ENCODE results near the gene GFOD1.

Gene GFOD1

GRCh38 chr6:13487122-13488014, at the start of gene GFOD1:
TSS of gene GFOD1 (minus strand) at chr6:13487600. CDS start at chr6:13486890, 710 bp downstream.
- peak; percentile 64 for DNase-seq (ENCODE audit: low read depth)

DNA sequence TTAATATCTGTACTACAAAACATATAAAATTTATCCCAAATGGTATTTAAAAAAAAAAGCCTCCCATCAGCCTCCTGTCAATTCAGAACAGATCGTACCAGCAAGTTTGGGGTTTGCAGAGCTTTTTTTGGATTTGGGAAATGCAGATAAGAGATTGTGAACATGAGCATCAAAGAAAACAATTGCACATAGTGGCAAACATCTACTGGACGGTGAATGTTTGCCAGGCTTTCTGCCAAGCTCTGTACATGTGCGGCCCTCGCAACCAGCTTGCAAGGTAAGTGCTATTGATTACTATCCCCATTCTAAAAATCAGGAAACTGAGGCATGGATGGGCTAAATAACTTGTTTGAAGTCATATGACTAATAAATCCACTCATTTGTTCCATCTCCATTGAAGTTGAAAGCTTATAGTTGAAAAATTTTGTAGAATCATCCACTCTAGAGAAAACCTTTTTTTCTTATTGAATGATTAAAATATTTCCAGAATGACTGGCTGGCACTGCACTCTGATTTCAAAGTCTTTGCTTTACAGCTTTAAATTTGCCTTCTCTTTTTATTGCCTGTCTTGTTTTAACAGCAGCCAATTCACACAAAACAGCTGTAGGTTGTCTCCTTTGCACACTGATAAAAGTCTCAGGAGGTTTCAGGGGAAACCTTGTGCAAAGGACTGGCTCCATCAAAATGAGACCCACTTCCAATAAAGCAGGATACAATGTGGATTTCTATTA, 49.6 kb upstream of the GFOD1 start:
- no peak for DNase-seq (ENCODE audit: low read depth)

- DNase-seq (ENCODE audit: low read depth), result no peak
These were observed 47.9 kb upstream of the GFOD1 start for GRCh38 chr6:13535306-13535705.

- DNase-seq (ENCODE audit: low read depth), result no peak
These were observed 47.1 kb upstream of the GFOD1 start for GRCh38 chr6:13534536-13534935.

DNA sequence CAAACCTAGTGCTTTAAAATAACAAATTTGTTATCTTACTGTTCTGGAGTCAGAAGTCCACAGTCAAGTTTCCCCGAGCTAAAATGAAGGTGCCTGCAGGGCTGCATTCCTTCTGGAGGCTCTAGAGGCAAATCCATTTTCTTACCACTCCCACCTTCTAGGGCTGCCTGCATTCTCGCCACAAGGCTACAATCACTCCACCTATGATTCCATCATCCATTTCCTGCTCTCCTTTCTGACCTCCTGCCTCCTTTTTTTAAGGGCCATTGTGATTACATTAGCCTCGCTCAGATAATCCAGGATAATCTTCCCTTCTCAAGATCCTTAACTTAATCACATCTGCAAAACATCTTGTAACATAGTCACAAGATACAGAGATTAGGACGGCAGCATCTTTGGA, 44.6 kb upstream of the GFOD1 start:
- no peak for DNase-seq (ENCODE audit: low read depth)

DNA sequence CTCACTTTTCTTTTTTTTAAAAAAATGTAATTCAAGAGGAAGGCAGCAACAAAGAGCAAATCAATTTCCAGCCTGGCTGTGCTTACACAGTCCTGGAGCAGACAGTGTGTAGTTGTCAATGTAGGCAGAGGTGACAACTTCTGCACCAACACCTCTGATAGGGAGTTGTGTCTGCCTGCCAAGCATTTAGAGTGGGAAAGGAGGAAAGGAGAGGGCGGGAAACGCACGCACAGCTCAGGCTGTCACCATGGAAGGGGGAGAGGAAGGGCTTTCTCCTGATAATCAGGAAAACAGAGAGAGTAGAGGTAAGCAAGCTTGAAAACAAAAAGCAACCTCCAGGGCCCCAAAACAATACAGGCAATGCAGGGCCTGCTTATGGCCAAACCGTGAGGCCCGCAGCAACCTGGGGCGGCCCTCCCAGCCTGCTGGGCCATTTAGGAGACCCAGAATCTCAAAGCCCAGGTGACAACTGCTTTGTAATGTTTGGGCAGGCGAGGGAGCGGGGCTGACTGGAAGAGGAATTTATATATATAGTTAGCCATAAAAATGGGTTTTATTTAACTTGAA, 41.5 kb upstream of the GFOD1 start:
- DNase-seq (ENCODE audit: low read depth), result no peak

DNA sequence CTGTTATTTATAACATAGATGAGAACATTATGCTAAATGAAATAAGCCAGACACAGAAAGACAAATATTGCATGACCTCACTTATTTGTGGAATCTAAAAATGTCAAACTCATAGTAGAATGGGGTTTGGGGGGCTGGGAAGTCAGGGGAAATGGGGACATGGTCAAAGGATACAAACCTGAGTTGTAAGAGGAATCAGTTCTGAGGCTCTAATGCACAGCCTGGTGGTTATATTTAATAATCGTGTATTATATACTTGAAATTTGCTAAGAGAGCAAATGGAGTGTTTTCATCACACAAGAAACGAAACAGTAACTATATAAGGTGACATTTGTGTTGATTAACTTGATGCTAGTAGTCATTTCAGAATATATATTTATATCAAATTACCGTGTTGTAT, 40.8 kb upstream of the GFOD1 start:
- no peak for DNase-seq (ENCODE audit: low read depth)

DNA sequence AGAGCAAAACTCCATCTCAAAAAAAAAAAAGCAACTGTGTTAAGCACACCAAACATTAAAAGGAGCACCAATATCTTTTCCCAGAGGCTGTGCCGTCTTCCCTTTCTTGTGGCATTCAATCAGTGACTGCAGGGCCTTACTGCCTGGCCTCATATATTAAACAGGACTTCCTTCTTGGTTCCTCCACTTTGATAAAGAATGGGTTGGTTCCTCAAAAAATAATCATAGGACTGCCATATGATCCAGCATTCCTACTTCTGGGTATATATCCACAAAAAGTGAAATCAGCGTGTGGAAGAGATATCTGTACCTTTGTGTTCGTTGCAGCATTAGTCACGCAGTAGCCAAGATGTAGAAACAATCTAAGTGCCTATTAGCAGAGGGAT, 40.3 kb upstream of the GFOD1 start:
- no peak for DNase-seq (ENCODE audit: low read depth)

- no peak for DNase-seq (ENCODE audit: low read depth)
These were observed 39.6 kb upstream of the GFOD1 start for GRCh38 chr6:13526727-13527670.

GRCh38 chr6:13526357-13526726, 38.9 kb upstream of the GFOD1 start:
- no peak for DNase-seq (ENCODE audit: low read depth)

GRCh38 chr6:13524801-13525508, 37.6 kb upstream of the GFOD1 start:
- no peak for DNase-seq (ENCODE audit: low read depth)

DNA sequence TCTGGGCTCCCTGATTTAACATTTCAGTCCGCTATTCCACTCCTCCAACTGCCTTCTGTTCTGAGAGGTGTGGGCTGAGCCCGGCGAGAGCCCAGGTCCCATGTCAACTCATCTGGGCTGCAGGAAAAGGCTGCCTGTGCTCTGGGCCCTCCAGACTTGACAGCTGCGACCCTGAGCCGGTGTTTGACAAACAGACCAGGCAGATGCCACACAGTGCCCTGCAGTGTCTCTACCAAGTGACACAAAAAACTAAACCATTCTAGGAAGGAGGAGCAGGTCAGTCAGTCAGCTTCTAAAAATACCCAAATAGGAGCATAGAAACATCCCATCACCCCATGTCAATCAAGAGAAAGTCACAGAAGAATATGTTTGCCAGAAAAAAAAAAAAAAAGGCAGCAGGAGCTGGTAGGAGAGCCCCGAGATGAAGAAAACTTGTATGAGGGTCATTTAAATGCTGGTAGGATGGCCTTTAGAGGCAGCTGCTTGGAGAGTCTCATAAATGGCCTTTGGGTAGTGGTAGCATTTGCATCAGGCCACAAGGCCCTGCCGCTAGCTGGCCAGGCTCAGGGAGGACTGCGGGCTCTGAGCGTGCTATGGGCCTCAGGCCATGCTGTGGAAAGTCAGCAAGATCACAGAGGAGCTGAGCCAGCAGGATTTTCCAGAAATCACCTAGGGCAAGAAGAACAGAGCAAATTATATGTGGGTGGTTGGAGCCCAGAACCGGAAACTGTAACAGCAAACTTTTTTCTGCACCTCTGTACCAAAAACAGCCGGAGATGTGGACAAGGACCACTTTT, 36.6 kb upstream of the GFOD1 start:
- no peak for DNase-seq (ENCODE audit: low read depth)

- no peak for DNase-seq (ENCODE audit: low read depth)
These were observed 35.3 kb upstream of the GFOD1 start for GRCh38 chr6:13522656-13523055.

GRCh38 chr6:13519839-13520238, 32.4 kb upstream of the GFOD1 start:
- DNase-seq (ENCODE audit: low read depth), result no peak

DNA sequence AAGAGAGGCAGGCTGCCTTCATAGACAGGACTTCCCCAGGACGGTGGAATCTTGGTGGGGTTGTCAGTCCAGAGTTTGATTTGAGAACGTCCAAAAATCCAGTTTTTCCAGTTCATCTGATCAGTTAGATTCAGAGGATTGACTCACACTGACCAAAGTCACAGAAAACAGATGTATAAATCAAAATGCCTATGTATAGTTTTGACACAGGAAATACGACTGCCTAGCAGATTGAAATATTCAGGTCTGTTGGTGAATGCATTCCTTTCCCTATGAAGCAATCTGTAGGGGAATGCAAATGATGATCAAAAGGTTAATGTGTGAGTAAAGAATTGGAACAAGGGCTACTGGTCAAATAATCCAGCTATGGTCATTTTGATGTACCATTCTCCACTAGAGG, 29.7 kb upstream of the GFOD1 start:
- DNase-seq (ENCODE audit: low read depth), result no peak

DNA sequence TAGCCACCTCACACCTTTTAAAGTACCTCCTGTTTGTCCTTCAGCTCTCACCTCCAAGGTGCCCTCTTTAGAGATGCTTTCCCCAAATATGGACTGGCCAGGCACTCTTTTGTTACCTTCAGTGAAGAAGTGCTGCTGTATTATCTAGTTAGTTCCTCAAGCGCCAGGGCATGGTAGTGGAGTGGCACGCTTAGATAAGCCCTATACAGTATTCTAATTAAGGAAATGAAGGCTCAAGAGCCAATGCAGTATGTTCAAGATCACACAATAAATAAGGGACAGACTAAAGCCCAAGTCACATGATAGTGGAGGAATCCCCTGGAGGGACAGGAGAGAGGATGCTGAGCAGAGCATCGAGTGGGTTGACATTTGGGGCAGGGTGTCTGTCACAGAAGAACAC, 28.5 kb upstream of the GFOD1 start:
- no peak for DNase-seq (ENCODE audit: low read depth)

- DNase-seq (ENCODE audit: low read depth), result no peak
These were observed 26.5 kb upstream of the GFOD1 start for GRCh38 chr6:13513626-13514502.

DNA sequence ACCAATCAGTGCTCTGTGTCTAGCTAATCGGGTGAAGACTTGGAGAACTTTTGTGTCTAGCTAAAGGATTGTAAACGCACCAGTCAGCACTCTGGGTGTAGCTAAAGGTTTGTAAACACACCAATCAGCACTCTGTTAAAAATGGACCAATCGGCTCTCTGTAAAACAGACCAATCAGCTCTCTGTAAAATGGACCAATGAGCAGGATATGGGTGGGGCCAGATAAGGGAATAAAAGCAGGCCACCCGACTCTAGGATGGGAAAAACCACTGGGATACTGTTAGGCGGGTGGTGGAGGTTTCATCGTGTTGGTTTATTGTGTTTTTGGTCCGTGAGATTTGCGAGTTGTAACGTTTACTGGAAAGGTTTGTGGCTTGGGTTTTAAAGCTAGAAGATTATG, 25.5 kb upstream of the GFOD1 start:
- no peak for DNase-seq (ENCODE audit: low read depth)

DNA sequence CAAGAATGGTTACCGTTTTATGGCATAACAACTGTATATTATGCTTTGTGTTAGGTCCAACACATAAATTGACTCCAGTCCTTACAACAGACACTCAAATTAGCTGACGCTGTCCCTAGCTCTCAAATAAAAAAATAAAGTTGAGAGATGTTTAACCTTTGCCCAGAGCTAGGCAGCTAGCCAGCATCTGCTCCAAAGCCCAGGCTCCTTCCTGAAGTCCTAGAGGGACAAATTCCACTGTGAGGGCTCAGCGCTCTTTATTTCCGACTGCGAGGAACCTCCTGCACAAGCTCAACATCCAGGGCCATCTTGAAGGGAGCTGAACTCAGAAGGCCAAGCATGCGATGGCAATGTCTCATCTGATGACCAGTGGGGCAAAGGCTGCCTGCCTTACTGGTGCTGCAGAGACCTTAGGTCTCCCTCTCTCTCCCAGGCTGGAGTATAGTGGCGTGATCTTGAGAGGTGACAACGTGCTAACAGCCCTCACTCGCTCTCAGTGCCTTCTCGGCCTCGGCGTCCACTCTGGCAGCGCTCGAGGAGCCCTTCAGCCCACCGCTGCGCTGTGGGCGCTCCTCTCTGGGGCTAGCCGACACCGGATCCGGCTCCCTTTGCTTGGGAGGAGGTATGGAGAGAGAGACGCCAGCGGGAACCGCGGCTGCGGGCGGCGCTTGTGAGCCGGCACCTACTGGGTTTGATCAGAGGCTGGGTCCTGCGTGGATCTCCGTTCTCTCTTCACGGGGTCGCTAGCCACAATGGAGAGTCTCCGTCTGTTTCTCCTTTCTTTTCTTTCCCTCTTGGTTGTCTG, 24.7 kb upstream of the GFOD1 start:
- no peak for DNase-seq (ENCODE audit: low read depth)
